K562 (cell line): ENCODE results near the gene IMPG1. TPM values are rescaled to one million over a fixed set of nuclear protein-coding genes. Genes with fewer than 3 reads are reported as not detected.

ENCODE experiments used
- ATAC-seq: fragments of 200-7000 bp; cut with Tn5 transposase; 3 replicates; pipeline ENCODE4 v1.9.1; 2020; ENCODE audit warnings: moderate library complexity
- BruUV-seq: library from RNA; stranded (reverse); fragments of 400-500 nt; replicated peaks from 2 replicates; lab custom pipeline; 2021; lab: Mats Ljungman, UMichigan
- CTCF ChIA-PET: fragments of 300-600 bp; formaldehyde crosslinking; extraction: SDS; loops from one replicate; lab custom pipeline; 2021; ENCODE audit warnings: low intra/inter-chr PET ratio; lab: Yijun Ruan, JAX
- POLR2A ChIA-PET: fragments of 300-600, 350-650 bp; sonication (Branson Sonifier 250); formaldehyde crosslinking; extraction: SDS; loops from one replicate; lab custom pipeline; 2021; ENCODE audit warnings: antibody characterized with exemption, inconsistent platforms; lab: Yijun Ruan, JAX
- DNase-seq, 4 experiments: peaks; one replicate each; pipeline versions ENCODE4 v3.0.0 to v3.0.0-alpha.2; 2011 to 2018; ENCODE audit warnings: low spot score in 3 of 4, mixed read lengths in 3 of 4; ENCODE audit errors: extremely low read depth in 1 of 4
- FAIRE-seq: peaks from 2 replicates; lab custom pipeline; 2011; peaks lifted over from hg19 to GRCh38; lab: Jason Lieb, UNC
- H2AFZ ChIP-seq: 2 replicates; pipeline ENCODE4 v1.6.0; 2011; ENCODE audit warnings: low read depth, low read length, control low read depth, inconsistent platforms
- H3K27ac ChIP-seq: fragments of 200-600 bp; 3 replicates; pipeline ENCODE4 v1.8.0; 2011; ENCODE audit warnings: low read depth, mild to moderate bottlenecking, control low read depth, inconsistent platforms, low read length, moderate library complexity, mixed read lengths; ENCODE audit errors: extremely low read depth
- H3K27me3 ChIP-seq, 2 experiments: fragments of 300-600 bp in 1 of 2; 2 replicates in 1 of 2; 3 replicates in 1 of 2; pipeline versions ENCODE4 v1.6.0 to v1.8.0; 2011; ENCODE audit warnings: inconsistent platforms in 2 of 2, low read length in 2 of 2, mild to moderate bottlenecking in 1 of 2, mixed read lengths in 1 of 2, moderate library complexity in 1 of 2; ENCODE audit not compliant: control insufficient read depth in 2 of 2, insufficient read depth in 2 of 2
- H3K36me3 ChIP-seq: fragments of 300-600 bp; 3 replicates; pipeline ENCODE4 v1.8.0; 2011; ENCODE audit warnings: mild to moderate bottlenecking, low read length, inconsistent platforms; ENCODE audit not compliant: control insufficient read depth, insufficient read depth
- H3K4me1 ChIP-seq, 2 experiments: fragments of 200-600 bp in 1 of 2; replicated peaks in 1 of 2; 2 replicates in 1 of 2; 3 replicates in 1 of 2; pipeline versions ENCODE4 v1.5.1 to v1.8.0; 2011; ENCODE audit warnings: inconsistent platforms in 2 of 2, low read length in 2 of 2, mild to moderate bottlenecking in 1 of 2, mixed read lengths in 1 of 2, moderate library complexity in 1 of 2; ENCODE audit not compliant: control insufficient read depth in 2 of 2, insufficient read depth in 2 of 2
- H3K4me2 ChIP-seq: 2 replicates; pipeline ENCODE4 v1.6.1; 2011; ENCODE audit warnings: low read length, control low read depth, inconsistent platforms, mixed read lengths; ENCODE audit not compliant: insufficient read depth
- H3K4me3 ChIP-seq: fragments of 200-600 bp; sonication (generic), shearing (Covaris generic); 2 replicates; pipeline ENCODE4 v1.5.1; 2016; ENCODE audit warnings: control low read depth, inconsistent platforms
- H3K79me2 ChIP-seq: fragments of 200-600 bp; 3 replicates; pipeline ENCODE4 v1.8.0; 2011; ENCODE audit warnings: low read length, inconsistent platforms; ENCODE audit not compliant: control insufficient read depth, insufficient read depth
- H3K9ac ChIP-seq, 2 experiments: 2 replicates each; pipeline versions ENCODE4 v1.6.0 to v1.6.1; 2011; ENCODE audit warnings: low read depth in 2 of 2, low read length in 2 of 2, control low read depth in 1 of 2, inconsistent platforms in 1 of 2, mild to moderate bottlenecking in 1 of 2, mixed read lengths in 1 of 2; ENCODE audit not compliant: insufficient read depth in 1 of 2
- H3K9me1 ChIP-seq: one replicate; pipeline ENCODE4 v1.6.0; 2011; ENCODE audit warnings: inconsistent platforms, mild to moderate bottlenecking, low read length, moderate library complexity; ENCODE audit not compliant: control insufficient read depth, insufficient read depth
- H3K9me3 ChIP-seq: replicated peaks from 2 replicates; pipeline ENCODE4 v1.5.1; 2011; ENCODE audit warnings: low read depth, low read length, inconsistent platforms; ENCODE audit not compliant: control insufficient read depth, insufficient read depth
- H4K20me1 ChIP-seq: replicated peaks from 2 replicates; pipeline ENCODE4 v1.6.1; 2011; ENCODE audit warnings: low read length, inconsistent platforms, mixed read lengths; ENCODE audit not compliant: control insufficient read depth, insufficient read depth
- GATAD2A ChIP-seq: fragments of 450-650 bp; IDR thresholded peaks from 2 replicates; pipeline ENCODE4 v1.6.1; 2017
- ZNF121 ChIP-seq: sonication (generic); formaldehyde crosslinking; conservative IDR thresholded peaks from 2 replicates; pipeline ENCODE4 v1.8.0; 2022; ENCODE audit warnings: missing genetic modification reagents
- ZNF717 ChIP-seq: fragments of 250-450 bp; sonication (Bioruptor Pico); IDR thresholded peaks from 2 replicates; pipeline ENCODE4 v1.5.0; 2021
- ZNF76 ChIP-seq: fragments of 250-450 bp; sonication (Bioruptor Pico); IDR thresholded peaks from 2 replicates; pipeline ENCODE4 v1.4.0; 2020; ENCODE audit warnings: mild to moderate bottlenecking, moderate library complexity, borderline replicate concordance
- WGBS: fragments of 100-300 bp; shearing (Covaris generic); methylation state at CpG from one replicate; pipeline ENCODE4 v1.1.6; 2016; ENCODE audit warnings: low coverage, mixed read lengths; ENCODE audit not compliant: insufficient coverage; ENCODE audit errors: missing lambda C conversion rate; 5-methylcytosine and 5-hydroxymethylcytosine counted together
- in situ Hi-C: fragments of 300-500 bp; cut with MboI; formaldehyde crosslinking; loops from 4 replicates; pipeline ENCODE4 v1.15.0; 2018; ENCODE audit warnings: inconsistent platforms, mixed read lengths
- intact Hi-C: fragments of 100-400 bp; cut with micrococcal nuclease; formaldehyde crosslinking; loops from 2 replicates; pipeline ENCODE4 v1.14.2; 2022
- polyA plus RNA-seq, 8 experiments: library from polyadenylated mRNA; depleted of rRNA in 4 of 8; stranded (reverse) in 5 of 8; unstranded in 3 of 8; fragments of >200 nt; fragmentation: Nextera tagmentation in 2 of 8; fragmentation: Illumina TruSeq in 1 of 8; extraction: Ambion mirVana in 2 of 8; extraction: Trizol in 1 of 8; gene quantifications; 2 replicates each; pipeline versions ENCODE4 v1.2.1 to v1.2.3, GENCODE V29; 2011 to 2014; ENCODE audit warnings: inconsistent platforms in 1 of 8, missing spikeins in 1 of 8
- small RNA-seq: library from RNA; depleted of rRNA; stranded (forward); fragments of <200 nt; gene quantifications from one replicate; pipeline ENCODE3, GENCODE V24; 2014
- total RNA-seq, 7 experiments: library from RNA; depleted of rRNA in 6 of 7; stranded (reverse); fragments of >200 nt in 6 of 7; fragmentation: Illumina TruSeq in 2 of 7; extraction: Trizol in 2 of 7; gene quantifications; 2 replicates each; pipeline versions ENCODE4 v1.2.1 to v1.2.3, GENCODE V29; 2011 to 2021; ENCODE audit warnings: low replicate concordance in 1 of 7

Gene IMPG1
- total and polyA plus RNA-seq, 9 of the 15 experiments (the other 6 are each of a cell fraction or from before 2014, with no cell fraction given): not detected

- ChIA-PET CTCF (no interaction called here), POLR2A (no interaction called here)
- no peaks in the 10 kb centered on the region for H4K20me1 ChIP-seq
- no peak for TF ChIP-seq GATAD2A
- no peak for TF ChIP-seq ZNF121 (CRISPR knock-in tag)
- no peak for TF ChIP-seq ZNF717
- TF ChIP-seq ZNF76 (CRISPR knock-in tag): no peak
- H3K36me3 ChIP-seq: no peaks in the 10 kb centered on the region
- no peaks in the 10 kb centered on the region for H3K4me1 ChIP-seq
- intact Hi-C loops (no loop called here), in situ Hi-C loops (no loop called here)
- H3K9ac ChIP-seq: no peak overlapping the region
- 4% methylated on average over 2 of the region's 2 CpGs for WGBS
- no peaks in the 10 kb centered on the region for H3K27me3 ChIP-seq
- BruUV-seq: no TSS peak
- H3K9me3 ChIP-seq: no peaks in the 10 kb centered on the region
- FAIRE-seq: no peak
- no peaks in the 10 kb centered on the region for H3K79me2 ChIP-seq
- no peak overlapping the region for H2AFZ ChIP-seq
- ATAC-seq: no peak
- DNase-seq: no peak
- H3K9me1 ChIP-seq: no peaks in the 10 kb centered on the region
- H3K27ac ChIP-seq: no peak overlapping the region
- no peak overlapping the region for H3K4me2 ChIP-seq
- no peak overlapping the region for H3K4me3 ChIP-seq
These were observed 198.2 kb downstream of the IMPG1 start for GRCh38 chr6:75874224-75874623.

Small RNAs within 50 kb of the gene (small RNA-seq; reads per million reads assigned to genes)
- gene RF00019 (not detected), gene RNU6-248P (not detected)
